ENCODE results near the gene CBX2.

The CBX2 gene

DNA sequence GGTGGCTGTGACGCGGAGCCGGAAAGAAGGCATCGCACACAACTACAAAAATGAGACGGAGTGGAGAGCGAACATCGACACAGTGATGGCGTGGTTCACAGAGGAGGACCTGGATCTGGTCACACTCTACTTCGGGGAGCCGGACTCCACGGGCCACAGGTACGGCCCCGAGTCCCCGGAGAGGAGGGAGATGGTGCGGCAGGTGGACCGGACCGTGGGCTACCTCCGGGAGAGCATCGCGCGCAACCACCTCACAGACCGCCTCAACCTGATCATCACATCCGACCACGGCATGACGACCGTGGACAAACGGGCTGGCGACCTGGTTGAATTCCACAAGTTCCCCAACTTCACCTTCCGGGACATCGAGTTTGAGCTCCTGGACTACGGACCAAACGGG lies 42.9 kb upstream of the CBX2 start:
- TF ChIP-seq SNAI2 (CRISPR knock-in tag; IDR thresholded peaks at IDR 0.05) (no peak), ZNF70 (CRISPR knock-in tag; IDR thresholded peaks at IDR 0.05) (no peak), BACH2 (CRISPR knock-in tag; IDR thresholded peaks at IDR 0.05; ENCODE audit: borderline replicate concordance) (no peak), OSR1 (CRISPR knock-in tag; IDR thresholded peaks at IDR 0.05) (no peak), GLIS3 (CRISPR knock-in tag; IDR thresholded peaks at IDR 0.05) (no peak), ZC3H10 (CRISPR knock-in tag; IDR thresholded peaks at IDR 0.05) (no peak), POU6F1 (CRISPR knock-in tag; IDR thresholded peaks at IDR 0.05; ENCODE audit: borderline replicate concordance, low read depth) (no peak), ARNTL (CRISPR knock-in tag; IDR thresholded peaks at IDR 0.05; ENCODE audit: borderline replicate concordance, low read depth) (no peak), TCF4 (CRISPR knock-in tag; IDR thresholded peaks at IDR 0.05; ENCODE audit: borderline replicate concordance) (no peak), PATZ1 (CRISPR knock-in tag; IDR thresholded peaks at IDR 0.05; ENCODE audit: borderline replicate concordance) (no peak), PPARA (CRISPR knock-in tag; IDR thresholded peaks at IDR 0.05; ENCODE audit: borderline replicate concordance) (no peak), ZNF8 (CRISPR knock-in tag; IDR thresholded peaks at IDR 0.05) (no peak), ISL1 (CRISPR knock-in tag; IDR thresholded peaks at IDR 0.05) (no peak), CREB5 (CRISPR knock-in tag; IDR thresholded peaks at IDR 0.05; ENCODE audit: low read depth) (no peak), CSRNP3 (CRISPR knock-in tag; IDR thresholded peaks at IDR 0.05) (no peak), ESRRG (CRISPR knock-in tag; IDR thresholded peaks at IDR 0.05) (no peak)
- ATAC-seq: no peak

- TF ChIP-seq PATZ1 (CRISPR knock-in tag; IDR thresholded peaks at IDR 0.05; ENCODE audit: borderline replicate concordance): no peak
- no peak for TF ChIP-seq PPARA (CRISPR knock-in tag; IDR thresholded peaks at IDR 0.05; ENCODE audit: borderline replicate concordance)
- no peak for TF ChIP-seq RARB (CRISPR knock-in tag; IDR thresholded peaks at IDR 0.05)
- no peak for TF ChIP-seq TOX (CRISPR knock-in tag; IDR thresholded peaks at IDR 0.05; ENCODE audit: borderline replicate concordance)
- no peak for TF ChIP-seq TCF4 (CRISPR knock-in tag; IDR thresholded peaks at IDR 0.05; ENCODE audit: borderline replicate concordance)
- TF ChIP-seq ZC3H10 (CRISPR knock-in tag; IDR thresholded peaks at IDR 0.05): no peak
- TF ChIP-seq GLIS3 (CRISPR knock-in tag; IDR thresholded peaks at IDR 0.05): no peak
- no peak for TF ChIP-seq ZFP3 (CRISPR knock-in tag; IDR thresholded peaks at IDR 0.05)
- no peak for TF ChIP-seq CREB5 (CRISPR knock-in tag; IDR thresholded peaks at IDR 0.05; ENCODE audit: low read depth)
- TF ChIP-seq CSDC2 (CRISPR knock-in tag; IDR thresholded peaks at IDR 0.05): no peak
- TF ChIP-seq CSRNP3 (CRISPR knock-in tag; IDR thresholded peaks at IDR 0.05): no peak
- TF ChIP-seq ZNF70 (CRISPR knock-in tag; IDR thresholded peaks at IDR 0.05): no peak
- TF ChIP-seq ZNF8 (CRISPR knock-in tag; IDR thresholded peaks at IDR 0.05): no peak
- no peak for TF ChIP-seq ARNTL (CRISPR knock-in tag; IDR thresholded peaks at IDR 0.05; ENCODE audit: borderline replicate concordance, low read depth)
- no peak for TF ChIP-seq ZNF565 (CRISPR knock-in tag; conservative IDR thresholded peaks at IDR 0.05; ENCODE audit: low read depth)
- no peak for TF ChIP-seq OSR1 (CRISPR knock-in tag; IDR thresholded peaks at IDR 0.05)
- no peak for TF ChIP-seq ZFP30 (CRISPR knock-in tag; IDR thresholded peaks at IDR 0.05)
- no peak for TF ChIP-seq ESRRG (CRISPR knock-in tag; IDR thresholded peaks at IDR 0.05)
- TF ChIP-seq ISL1 (CRISPR knock-in tag; IDR thresholded peaks at IDR 0.05): no peak
- no peak for TF ChIP-seq POU6F1 (CRISPR knock-in tag; IDR thresholded peaks at IDR 0.05; ENCODE audit: borderline replicate concordance, low read depth)
- ATAC-seq: no peak
Measured at GRCh38 chr17:79737046-79737921, 40.7 kb upstream of the CBX2 start.
